Endothelial cell (in vitro differentiated cells): Measurements from ENCODE around the gene SCGB1C2. TPM values are rescaled to one million over a fixed set of nuclear protein-coding genes. Genes with fewer than 3 reads are reported as not detected.

Experiments
- DNase-seq: peaks from one replicate; pipeline ENCODE4 v3.0.0; 2021; ENCODE audit warnings: low spot score
- H3K27ac Mint-ChIP-seq: one replicate; pipeline ENCODE4 v1.8.0; 2021; ENCODE audit warnings: mixed read lengths, inconsistent platforms; ENCODE audit not compliant: unreplicated experiment
- H3K27me3 Mint-ChIP-seq: one replicate; pipeline ENCODE4 v1.8.0; 2021; ENCODE audit warnings: mild to moderate bottlenecking, moderate library complexity, mixed read lengths, inconsistent platforms; ENCODE audit not compliant: unreplicated experiment
- H3K36me3 Mint-ChIP-seq: one replicate; pipeline ENCODE4 v1.8.0; 2021; ENCODE audit warnings: mild to moderate bottlenecking, low read depth, mixed read lengths, inconsistent platforms; ENCODE audit not compliant: unreplicated experiment
- H3K4me1 Mint-ChIP-seq: one replicate; pipeline ENCODE4 v1.8.0; 2021; ENCODE audit warnings: mild to moderate bottlenecking, mixed read lengths, inconsistent platforms; ENCODE audit not compliant: unreplicated experiment
- H3K4me3 Mint-ChIP-seq: one replicate; pipeline ENCODE4 v1.8.0; 2021; ENCODE audit warnings: mild to moderate bottlenecking, mixed read lengths, inconsistent platforms; ENCODE audit not compliant: unreplicated experiment
- H3K9me3 Mint-ChIP-seq: one replicate; pipeline ENCODE4 v1.8.0; 2021; ENCODE audit warnings: mixed read lengths, inconsistent platforms; ENCODE audit not compliant: unreplicated experiment
- total RNA-seq: library from RNA; stranded (reverse); fragmentation: NEBNext Ultra II Directional; extraction: Animal tissue kit (Norgen Biotek cat#: 25700); gene quantifications from one replicate; pipeline ENCODE4 v1.2.1, GENCODE V29; 2021; ENCODE audit not compliant: unreplicated experiment
- TF ChIP-seq, protein P1 (sequence below): fragments of 200-600 bp; sonication (generic); IDR thresholded peaks from one replicate; pipeline ENCODE4 v1.5.0; 2021; ENCODE audit warnings: antibody characterized with exemption; ENCODE audit not compliant: unreplicated experiment

Gene SCGB1C2
- total RNA-seq, 1 donor from 2014 or later, result not detected

DNA sequence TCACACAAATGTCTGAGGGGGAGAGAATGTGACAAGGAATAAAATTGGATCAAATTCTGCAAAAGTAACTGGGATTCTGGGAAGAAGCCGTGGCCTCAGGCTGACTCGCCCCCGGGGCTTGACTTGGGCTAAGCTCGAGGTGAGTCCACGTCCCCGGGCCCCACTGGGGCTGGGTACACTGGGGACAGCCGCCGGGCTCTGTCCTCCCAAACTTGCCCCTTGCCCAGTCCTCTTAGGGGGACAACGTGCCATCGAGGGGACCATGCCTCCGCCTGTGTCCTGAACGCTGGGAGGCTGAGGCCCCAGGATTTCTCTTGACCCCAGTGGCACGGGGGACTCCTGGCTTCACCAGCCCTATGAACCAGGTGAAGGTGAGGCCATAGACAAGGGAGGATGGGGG lies 23.0 kb downstream of the SCGB1C2 start:
- Mint-ChIP-seq H3K4me3 (no peak overlapping the region), H3K9me3 (no peaks in the 10 kb centered on the region), H3K27me3 (peaks cover 2% of the 10 kb centered on the region), H3K4me1 (no peaks in the 10 kb centered on the region), H3K27ac (no peak overlapping the region), H3K36me3 (no peaks in the 10 kb centered on the region)
- TF ChIP-seq, protein P1, sequence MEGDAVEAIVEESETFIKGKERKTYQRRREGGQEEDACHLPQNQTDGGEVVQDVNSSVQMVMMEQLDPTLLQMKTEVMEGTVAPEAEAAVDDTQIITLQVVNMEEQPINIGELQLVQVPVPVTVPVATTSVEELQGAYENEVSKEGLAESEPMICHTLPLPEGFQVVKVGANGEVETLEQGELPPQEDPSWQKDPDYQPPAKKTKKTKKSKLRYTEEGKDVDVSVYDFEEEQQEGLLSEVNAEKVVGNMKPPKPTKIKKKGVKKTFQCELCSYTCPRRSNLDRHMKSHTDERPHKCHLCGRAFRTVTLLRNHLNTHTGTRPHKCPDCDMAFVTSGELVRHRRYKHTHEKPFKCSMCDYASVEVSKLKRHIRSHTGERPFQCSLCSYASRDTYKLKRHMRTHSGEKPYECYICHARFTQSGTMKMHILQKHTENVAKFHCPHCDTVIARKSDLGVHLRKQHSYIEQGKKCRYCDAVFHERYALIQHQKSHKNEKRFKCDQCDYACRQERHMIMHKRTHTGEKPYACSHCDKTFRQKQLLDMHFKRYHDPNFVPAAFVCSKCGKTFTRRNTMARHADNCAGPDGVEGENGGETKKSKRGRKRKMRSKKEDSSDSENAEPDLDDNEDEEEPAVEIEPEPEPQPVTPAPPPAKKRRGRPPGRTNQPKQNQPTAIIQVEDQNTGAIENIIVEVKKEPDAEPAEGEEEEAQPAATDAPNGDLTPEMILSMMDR, result no peak
- DNase-seq, result no peak

GRCh38 chr17:161481-161880 lies 24.1 kb downstream of the SCGB1C2 start:
- Mint-ChIP-seq H3K4me1 (no peaks in the 10 kb centered on the region), H3K36me3 (no peaks in the 10 kb centered on the region), H3K27me3 (peaks cover 2% of the 10 kb centered on the region), H3K4me3 (no peak overlapping the region), H3K9me3 (no peaks in the 10 kb centered on the region), H3K27ac (no peak overlapping the region)
- DNase-seq, result no peak
- TF ChIP-seq, protein P1, result no peak

GRCh38 chr17:162689-163088 lies 25.3 kb downstream of the SCGB1C2 start:
- H3K36me3 Mint-ChIP-seq, result no peaks in the 10 kb centered on the region
- no peak for DNase-seq
- H3K4me3 Mint-ChIP-seq, result no peak overlapping the region
- H3K9me3 Mint-ChIP-seq, result no peaks in the 10 kb centered on the region
- H3K27me3 Mint-ChIP-seq, result peaks cover 2% of the 10 kb centered on the region
- no peak overlapping the region for H3K27ac Mint-ChIP-seq
- no peaks in the 10 kb centered on the region for H3K4me1 Mint-ChIP-seq
- TF ChIP-seq, protein P1, result no peak

- no peaks in the 10 kb centered on the region for H3K27me3 Mint-ChIP-seq
- no peaks in the 10 kb centered on the region for H3K4me1 Mint-ChIP-seq
- TF ChIP-seq, protein P1, result peak; percentile 25
- no peak for DNase-seq
- no peak overlapping the region for H3K27ac Mint-ChIP-seq
- H3K9me3 Mint-ChIP-seq, result no peaks in the 10 kb centered on the region
- no peak overlapping the region for H3K4me3 Mint-ChIP-seq
- no peaks in the 10 kb centered on the region for H3K36me3 Mint-ChIP-seq
Measured at GRCh38 chr17:163514-164098, 26.2 kb downstream of the SCGB1C2 start.

- TF ChIP-seq, protein P1, result no peak
- Mint-ChIP-seq H3K4me1 (no peaks in the 10 kb centered on the region), H3K4me3 (no peak overlapping the region), H3K9me3 (no peaks in the 10 kb centered on the region), H3K36me3 (no peaks in the 10 kb centered on the region), H3K27ac (no peak overlapping the region), H3K27me3 (no peaks in the 10 kb centered on the region)
- DNase-seq, result peak; percentile 65
Measured at GRCh38 chr17:164303-165235, 27.2 kb downstream of the SCGB1C2 start.
